G401 (cell line): Measurements from ENCODE around the gene ADARB1. TPM values are rescaled to one million over a fixed set of nuclear protein-coding genes. Genes with fewer than 3 reads are reported as not detected.

ENCODE experiments used
- DNase-seq: peaks from one replicate; pipeline ENCODE4 v3.0.0-alpha.2; 2015; ENCODE audit warnings: low spot score
- in situ Hi-C: cut with HindIII; loops from 2 replicates; pipeline ENCODE4 v1.10.0; 2016; ENCODE audit warnings: low sequenced_read_pairs, mixed read lengths
- total RNA-seq: library from RNA; depleted of rRNA; stranded (reverse); fragments of >200 nt; shearing (Covaris generic); gene quantifications from 2 replicates; pipeline ENCODE4 v1.2.3, GENCODE V29; 2014

Gene ADARB1
- total RNA-seq, 1 experiment from 2014 or later, result 68.1 TPM

- in situ Hi-C loops, result no loop called here
- DNase-seq, result no peak
Observed at GRCh38 chr21:45154511-45155508, 80.4 kb downstream of the ADARB1 start.

DNA sequence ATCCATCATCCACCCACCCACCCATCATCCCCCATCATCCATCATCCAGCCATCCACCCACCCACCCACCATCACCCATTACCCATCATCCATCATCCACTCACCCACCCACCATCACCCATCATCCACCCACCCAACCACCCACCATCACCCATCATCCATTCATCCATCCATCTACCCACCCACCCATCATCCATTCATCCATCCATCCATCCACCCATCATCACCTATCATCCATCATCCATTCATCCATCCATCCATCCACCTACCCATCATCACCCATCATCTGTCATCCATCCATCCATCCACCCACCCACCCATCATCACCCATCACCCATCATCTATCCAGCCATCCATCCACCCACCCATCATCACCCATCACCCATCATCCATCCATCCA lies 81.5 kb downstream of the ADARB1 start:
- in situ Hi-C loops, result no loop called here
- DNase-seq, result no peak

DNA sequence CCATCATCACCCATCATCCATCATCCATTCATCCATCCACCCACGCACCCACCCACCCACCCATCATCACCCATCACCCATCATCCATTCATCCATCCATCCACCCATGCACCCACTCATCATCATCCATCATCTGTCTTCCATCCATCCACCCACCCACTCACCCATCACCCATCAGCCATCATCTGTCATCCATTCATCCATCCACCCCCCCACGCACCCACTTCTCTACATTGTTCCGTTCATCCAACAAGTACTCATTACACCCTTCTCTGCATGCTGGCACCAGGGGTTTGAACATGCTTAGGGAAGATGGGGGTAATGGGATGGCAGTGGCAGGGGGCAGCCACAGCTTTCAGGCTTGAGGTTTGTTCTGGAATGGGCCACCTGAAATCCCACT lies 82.1 kb downstream of the ADARB1 start:
- no peak for DNase-seq
- in situ Hi-C loops, result no loop called here

DNA sequence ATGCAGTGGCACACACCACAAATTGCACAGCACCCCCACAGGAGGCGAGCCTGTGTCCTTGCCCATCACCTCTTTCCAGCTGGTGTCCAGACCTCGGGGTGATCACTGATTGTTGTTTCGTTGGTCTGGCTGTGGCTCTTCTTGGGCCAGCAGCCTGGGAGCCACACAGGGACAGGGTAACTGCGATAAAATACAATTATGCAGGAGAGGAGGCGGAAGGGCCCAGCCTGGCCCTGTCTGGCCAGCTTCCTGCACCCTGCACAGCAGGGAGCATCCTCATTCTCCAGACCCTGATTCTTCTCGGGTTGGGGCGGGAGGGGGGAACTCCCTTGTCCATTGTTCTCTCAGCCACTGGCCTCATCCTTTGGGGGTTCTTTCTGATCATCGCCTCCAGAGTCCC lies 83.6 kb downstream of the ADARB1 start:
- in situ Hi-C loops, result no loop called here
- DNase-seq, result no peak

DNA sequence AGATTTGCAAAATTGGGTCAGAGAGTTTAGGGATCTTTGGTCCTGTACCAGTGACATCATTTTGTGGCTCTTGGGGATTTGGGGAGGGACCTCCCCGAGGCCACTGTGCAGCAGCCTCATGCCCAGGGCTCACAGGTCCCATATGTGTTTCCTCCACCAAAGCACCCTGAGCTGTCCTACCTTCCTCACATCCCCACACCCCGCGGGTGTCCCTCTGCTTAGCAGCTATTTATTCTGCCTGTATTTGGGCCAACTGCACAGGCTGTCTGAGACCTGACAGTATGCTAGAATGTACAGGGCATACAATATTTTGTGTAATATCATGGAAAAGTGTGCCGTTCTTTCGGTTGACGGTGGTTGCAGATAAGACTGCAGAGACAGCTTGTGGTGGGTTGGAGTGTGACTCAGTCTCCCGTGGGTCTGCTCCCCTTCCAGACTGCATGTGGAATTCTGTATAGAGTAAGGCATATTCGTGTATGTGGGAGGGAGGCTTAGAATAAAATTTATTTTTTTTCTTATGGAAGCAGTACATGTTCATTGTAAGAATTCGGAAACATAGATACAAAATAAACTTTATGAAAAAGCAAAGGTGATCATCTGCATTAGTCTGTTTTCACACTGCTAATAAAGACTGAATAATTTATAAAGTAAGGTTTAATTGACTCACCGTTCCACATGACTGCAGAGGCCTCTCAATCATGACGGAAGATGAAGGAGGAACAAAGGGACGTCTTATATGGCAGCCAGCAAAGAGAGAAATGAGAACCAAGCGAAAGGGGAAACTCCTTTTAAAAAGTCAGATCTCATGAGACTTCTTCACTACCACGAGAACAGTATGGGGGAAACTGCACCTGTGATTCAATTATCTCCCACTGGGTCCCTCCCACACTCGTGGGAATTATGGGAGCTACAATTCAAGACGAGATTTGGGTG lies 84.4 kb downstream of the ADARB1 start:
- in situ Hi-C loops, result no loop called here
- peak; percentile 44 for DNase-seq

GRCh38 chr21:45160198-45160597 lies 85.8 kb downstream of the ADARB1 start:
- DNase-seq, result no peak
- in situ Hi-C loops, result no loop called here

- in situ Hi-C loops, result no loop called here
- no peak for DNase-seq
Observed at GRCh38 chr21:45161038-45161945, 86.9 kb downstream of the ADARB1 start.

GRCh38 chr21:45162115-45162514 lies 87.7 kb downstream of the ADARB1 start:
- in situ Hi-C loops, result no loop called here
- no peak for DNase-seq

DNA sequence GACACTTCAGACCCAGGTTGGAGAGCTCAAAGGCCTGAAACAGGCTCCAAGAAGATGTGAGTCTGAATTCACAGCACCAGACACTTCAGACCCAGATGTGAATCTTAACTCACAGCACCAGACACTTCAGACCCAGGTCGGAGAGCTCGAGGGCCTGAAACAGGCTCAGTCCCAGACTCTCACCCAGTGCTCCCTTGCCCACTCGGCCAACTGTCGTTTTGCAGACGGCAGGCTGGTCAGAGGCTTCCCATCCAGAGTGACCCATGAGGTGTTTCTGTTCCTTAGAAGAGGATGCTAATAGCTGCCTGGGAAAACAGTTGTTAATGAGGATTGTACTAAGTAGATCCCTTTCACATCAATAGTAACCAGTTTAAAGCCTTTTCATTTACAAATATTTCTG lies 88.4 kb downstream of the ADARB1 start:
- no peak for DNase-seq
- in situ Hi-C loops, result no loop called here

- in situ Hi-C loops, result no loop called here
- DNase-seq, result no peak
Observed at GRCh38 chr21:45163413-45164123, 89.2 kb downstream of the ADARB1 start.

- in situ Hi-C loops, result no loop called here
- no peak for DNase-seq
Observed at GRCh38 chr21:45164124-45164511, 89.7 kb downstream of the ADARB1 start.

DNA sequence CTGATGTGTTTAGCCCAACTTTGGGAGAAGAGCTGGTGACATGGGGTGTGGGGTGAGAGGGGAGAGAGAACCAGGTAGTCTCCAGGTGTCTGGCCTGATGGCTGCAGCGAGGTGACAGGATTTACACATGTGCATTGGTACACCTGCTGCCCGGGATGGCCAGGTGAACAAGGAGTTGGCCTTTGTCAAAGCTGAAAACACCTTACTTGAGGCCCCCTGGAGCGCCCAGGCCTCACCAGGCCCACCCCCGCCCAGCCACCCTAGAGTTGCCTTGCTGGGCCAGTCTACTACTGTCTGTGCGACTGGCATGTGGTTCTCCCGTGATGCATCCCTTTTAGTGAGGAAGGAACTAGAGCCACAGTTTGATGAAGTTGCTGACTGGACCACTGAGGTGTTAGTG lies 90.5 kb downstream of the ADARB1 start:
- in situ Hi-C loops, result no loop called here
- DNase-seq, result no peak

- in situ Hi-C loops, result no loop called here
- no peak for DNase-seq
Observed at GRCh38 chr21:45166931-45167330, 92.6 kb downstream of the ADARB1 start.

DNA sequence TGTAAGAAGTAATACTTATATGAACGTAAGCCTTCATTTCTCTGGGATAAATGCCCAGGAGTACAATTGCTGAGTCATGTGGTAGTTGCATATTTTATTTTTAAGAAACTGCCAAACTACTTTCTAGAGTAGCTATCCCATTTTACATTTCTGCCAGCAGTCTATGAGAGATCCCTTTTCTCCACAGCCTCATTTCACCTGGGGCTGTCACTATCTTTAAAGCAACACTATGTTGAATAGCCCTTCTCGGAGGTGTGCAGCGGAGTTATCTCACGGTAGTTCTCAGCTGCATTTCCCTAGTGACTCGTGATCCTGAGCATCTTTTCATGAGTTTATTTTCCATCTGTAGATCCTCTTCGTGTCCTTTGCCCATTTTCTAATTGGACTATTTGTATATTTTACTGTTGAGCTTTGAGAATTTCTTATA lies 93.4 kb downstream of the ADARB1 start:
- no peak for DNase-seq
- in situ Hi-C loops, result no loop called here

- in situ Hi-C loops, result no loop called here
Observed at GRCh38 chr21:45168522-45168921, 94.1 kb downstream of the ADARB1 start.

DNA sequence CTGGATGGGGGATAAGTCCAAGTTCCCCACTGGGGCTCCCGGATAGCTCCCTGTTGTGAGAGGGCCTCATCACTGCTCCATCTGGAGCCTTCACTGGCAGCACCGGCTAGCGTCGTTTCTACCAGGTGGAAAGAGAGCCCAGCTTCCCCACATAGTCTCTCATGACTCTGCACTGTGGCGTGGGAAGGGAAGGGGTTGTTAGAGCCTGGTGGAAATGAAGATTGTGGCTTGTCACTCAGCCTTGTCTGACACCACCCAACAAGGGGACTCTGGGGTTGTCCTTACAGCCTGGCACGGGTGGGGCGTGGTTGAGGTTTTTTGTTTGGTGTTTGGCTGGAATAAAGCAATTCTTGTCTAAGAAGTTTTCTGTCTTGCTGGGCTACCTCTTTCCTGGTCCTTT lies 94.6 kb downstream of the ADARB1 start:
- in situ Hi-C loops, result no loop called here
- peak; percentile 51 for DNase-seq

More at GRCh38 chr21:45168522-45168921, 94.1 kb downstream of the ADARB1 start:
- peak; percentile 56 for DNase-seq

DNA sequence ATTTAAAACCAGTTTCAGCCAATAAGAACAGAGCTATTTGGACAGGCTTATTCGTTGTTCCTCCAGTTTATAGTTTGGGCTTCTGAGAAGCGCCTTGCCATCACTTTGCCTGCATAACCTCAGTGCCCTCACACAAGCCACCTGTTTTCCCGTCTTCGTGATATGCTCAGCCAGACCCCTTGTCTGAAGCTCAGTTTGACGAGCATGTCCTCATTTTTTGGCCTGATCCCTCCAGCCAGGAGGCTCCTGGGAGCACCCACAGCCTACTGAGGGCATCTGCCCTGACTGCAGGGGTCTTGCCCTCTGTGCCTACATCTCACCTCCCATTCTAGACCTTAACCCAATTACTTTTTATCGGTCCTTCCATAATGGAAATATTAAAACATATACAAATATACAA lies 95.3 kb downstream of the ADARB1 start:
- DNase-seq, result peak; percentile 25
- in situ Hi-C loops, result no loop called here

- in situ Hi-C loops, result no loop called here
- no peak for DNase-seq
Observed at GRCh38 chr21:45170987-45171386, 96.6 kb downstream of the ADARB1 start.
